BLaER1 treated with 17β-estradiol and CSF1 and Interleukin-3, amounts not matched to agents 10 nM and 100 nM (cell line): ENCODE results near the gene SF3B3.

Experiments used
- H3K27ac ChIP-seq, 11 experiments: shearing (Covaris generic); formaldehyde crosslinking; 2 replicates each; pipeline ENCODE4 v1.8.1; 2022
- H3K27me3 ChIP-seq, 11 experiments: shearing (Covaris generic); formaldehyde crosslinking; 2 replicates each; pipeline ENCODE4 v1.8.1; 2022
- H3K36me3 ChIP-seq, 11 experiments: shearing (Covaris generic); formaldehyde crosslinking; 2 replicates each; pipeline ENCODE4 v1.8.1; 2022
- H3K4me1 ChIP-seq, 10 experiments: shearing (Covaris generic); formaldehyde crosslinking; 2 replicates each; pipeline ENCODE4 v1.8.1; 2022
- H3K4me2 ChIP-seq, 11 experiments: shearing (Covaris generic); formaldehyde crosslinking; 2 replicates each; pipeline ENCODE4 v1.8.1; 2022
- H3K4me3 ChIP-seq, 10 experiments: shearing (Covaris generic); formaldehyde crosslinking; 2 replicates each; pipeline ENCODE4 v1.8.1; 2022
- H3K9ac ChIP-seq, 11 experiments: shearing (Covaris generic); formaldehyde crosslinking; 2 replicates each; pipeline ENCODE4 v1.8.1; 2022
- H3K9me3 ChIP-seq, 11 experiments: shearing (Covaris generic); formaldehyde crosslinking; replicated peaks in 1 of 11; 2 replicates each; pipeline ENCODE4 v1.8.1; 2022
- H4K20me1 ChIP-seq, 11 experiments: shearing (Covaris generic); formaldehyde crosslinking; 2 replicates each; pipeline ENCODE4 v1.8.1; 2022
- Cebpa-rat ChIP-seq, 11 experiments: shearing (Covaris generic); IDR thresholded peaks; 2 replicates each; pipeline ENCODE4 v1.8.1; 2022

SF3B3 gene

DNA sequence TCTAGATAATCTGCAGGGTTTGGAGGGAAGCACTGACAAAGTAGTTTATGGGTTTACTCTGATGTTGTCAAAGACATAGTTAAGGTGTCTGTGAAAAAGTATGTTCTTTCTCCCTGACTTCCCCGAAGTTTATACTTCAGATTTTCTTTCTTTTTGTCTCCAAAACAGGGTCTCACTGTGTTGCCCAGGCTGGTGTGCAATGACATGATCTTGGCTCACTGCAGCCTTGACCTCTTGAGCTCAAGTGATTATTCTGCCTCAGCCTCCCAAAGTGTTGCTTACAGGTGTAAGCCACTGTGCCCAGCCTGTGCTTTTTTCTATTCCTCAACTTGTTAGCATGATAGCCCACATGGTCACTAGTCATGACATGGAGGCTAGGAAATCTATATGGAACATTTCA, 20.9 kb downstream of the SF3B3 start:
- Histone ChIP-seq H3K36me3 (peaks cover 99 to 100% (median 100%) of the 10 kb centered on the region in 11 experiments), H3K4me3 (no peak overlapping the region), H3K4me2 (no peak overlapping the region), H3K9ac (no peak overlapping the region), H3K27me3 (no peaks in the 10 kb centered on the region), H4K20me1 (peaks cover 92 to 100% (median 100%) of the 10 kb centered on the region in 11 experiments; a peak in 21 of 22 replicates), H3K4me1 (no peaks in the 10 kb centered on the region), H3K27ac (no peak overlapping the region), H3K9me3 (no peaks in the 10 kb centered on the region)
- no peak for TF ChIP-seq Cebpa-rat (IDR thresholded peaks at IDR 0.05)

DNA sequence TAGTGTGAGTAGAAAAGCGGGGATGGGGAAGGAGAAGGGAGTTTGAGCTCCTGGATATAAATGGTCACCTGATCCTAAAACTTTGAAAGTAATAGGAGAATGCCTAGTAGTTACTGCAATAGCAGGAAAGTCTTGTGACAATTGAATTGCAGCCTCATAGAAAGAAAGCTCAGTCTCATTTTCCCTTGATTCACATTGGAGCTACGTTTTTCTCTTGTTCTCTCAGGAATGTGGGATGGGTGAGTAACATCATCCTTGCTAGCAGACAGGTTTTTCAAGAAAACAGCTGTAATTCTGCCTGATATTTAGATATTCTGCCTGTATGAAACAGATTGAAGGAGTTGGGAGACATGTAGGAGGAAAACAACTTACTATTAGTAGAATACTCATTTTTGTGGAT, 25.3 kb downstream of the SF3B3 start:
- Histone ChIP-seq H3K4me1 (no peaks in the 10 kb centered on the region), H3K27ac (no peak overlapping the region), H3K27me3 (no peaks in the 10 kb centered on the region), H4K20me1 (peaks cover 92 to 100% (median 100%) of the 10 kb centered on the region in 11 experiments), H3K9me3 (no peaks in the 10 kb centered on the region), H3K36me3 (peaks cover 100% of the 10 kb centered on the region in 11 experiments), H3K4me2 (no peak overlapping the region), H3K4me3 (no peak overlapping the region), H3K9ac (no peak overlapping the region)
- TF ChIP-seq Cebpa-rat (IDR thresholded peaks at IDR 0.05) = no peak

DNA sequence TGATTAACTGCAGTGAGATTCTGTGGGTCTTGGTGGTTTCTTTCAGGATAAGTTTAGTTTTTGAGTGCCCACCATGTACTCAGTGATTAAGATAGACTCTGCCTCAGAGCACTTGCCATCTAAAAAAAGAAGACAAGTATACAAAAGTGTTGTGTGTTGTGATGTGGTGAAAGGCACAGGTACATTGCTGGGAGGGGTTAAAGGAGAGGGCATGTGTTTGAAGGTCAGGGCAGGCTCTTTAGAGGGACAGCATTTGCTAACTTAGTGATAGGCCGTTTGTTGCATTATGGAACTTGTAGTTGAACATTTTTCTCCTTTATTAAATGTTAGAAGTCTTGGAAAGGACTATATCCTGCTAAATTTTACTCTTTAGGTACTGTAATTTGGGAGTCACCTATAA, 26.5 kb downstream of the SF3B3 start:
- H3K4me2 ChIP-seq = no peak overlapping the region
- H3K27ac ChIP-seq = no peak overlapping the region
- H3K9me3 ChIP-seq = no peaks in the 10 kb centered on the region
- H4K20me1 ChIP-seq = peaks cover 89 to 100% (median 100%) of the 10 kb centered on the region in 11 experiments
- no peaks in the 10 kb centered on the region for H3K27me3 ChIP-seq
- H3K4me3 ChIP-seq = no peak overlapping the region
- no peaks in the 10 kb centered on the region for H3K4me1 ChIP-seq
- no peak for TF ChIP-seq Cebpa-rat (IDR thresholded peaks at IDR 0.05)
- H3K36me3 ChIP-seq = peaks cover 100% of the 10 kb centered on the region in 11 experiments
- H3K9ac ChIP-seq = no peak overlapping the region

DNA sequence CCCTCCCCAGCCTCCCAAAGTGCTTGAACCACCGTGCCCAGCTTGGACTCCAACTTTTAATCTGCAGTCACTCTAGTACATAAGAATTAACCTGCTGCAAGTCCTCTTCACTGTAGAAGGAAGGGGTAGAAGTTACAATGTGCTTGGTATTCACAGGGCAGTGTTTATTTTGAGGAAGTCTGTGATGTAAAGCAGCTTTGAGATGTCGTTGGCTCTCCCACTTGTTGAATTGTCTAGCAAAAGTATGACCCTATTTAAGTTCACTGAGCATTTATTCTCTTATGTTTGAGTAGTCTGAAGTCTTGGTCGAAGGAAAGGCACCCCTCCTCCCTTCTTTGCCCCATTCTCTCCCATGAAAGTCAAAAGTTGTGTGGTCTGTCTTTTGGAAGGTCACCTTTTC, 28.2 kb downstream of the SF3B3 start:
- Histone ChIP-seq H3K36me3 (peaks cover 100% of the 10 kb centered on the region in 11 experiments), H3K9me3 (no peaks in the 10 kb centered on the region), H4K20me1 (peaks cover 80 to 100% (median 100%) of the 10 kb centered on the region in 11 experiments), H3K27ac (no peak overlapping the region), H3K4me2 (no peak overlapping the region), H3K4me3 (no peak overlapping the region), H3K9ac (no peak overlapping the region), H3K27me3 (no peaks in the 10 kb centered on the region), H3K4me1 (no peaks in the 10 kb centered on the region)
- no peak for TF ChIP-seq Cebpa-rat (IDR thresholded peaks at IDR 0.05)

DNA sequence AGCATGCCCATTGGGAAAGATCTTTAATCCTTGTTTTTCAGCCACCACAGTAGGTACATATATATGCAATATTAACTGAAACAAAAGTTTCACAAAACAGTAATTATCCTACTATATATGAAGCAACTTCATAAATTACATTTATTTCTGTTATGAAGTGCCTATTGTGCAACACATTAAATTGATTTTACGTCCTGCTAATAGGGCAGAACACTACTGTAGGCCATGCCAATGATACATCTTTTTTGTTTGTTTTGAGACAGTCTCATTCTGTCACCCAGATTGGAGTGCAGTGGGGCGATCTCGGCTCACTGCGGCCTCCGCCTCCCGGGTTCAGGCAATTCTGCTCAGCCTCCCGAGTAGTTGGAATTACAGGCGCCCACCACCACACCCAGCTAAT, 29.1 kb downstream of the SF3B3 start:
- Histone ChIP-seq H4K20me1 (peaks cover 79 to 100% (median 100%) of the 10 kb centered on the region in 11 experiments), H3K4me2 (no peak overlapping the region), H3K27ac (no peak overlapping the region), H3K9ac (no peak overlapping the region), H3K36me3 (peaks cover 100% of the 10 kb centered on the region in 11 experiments), H3K4me3 (no peak overlapping the region), H3K4me1 (no peaks in the 10 kb centered on the region), H3K27me3 (no peaks in the 10 kb centered on the region), H3K9me3 (no peaks in the 10 kb centered on the region)
- TF ChIP-seq Cebpa-rat (IDR thresholded peaks at IDR 0.05) = 0 out of 22 replicates have a peak, but pooled peaks of 2 of the 11 experiments have one; percentile 17 to 25

DNA sequence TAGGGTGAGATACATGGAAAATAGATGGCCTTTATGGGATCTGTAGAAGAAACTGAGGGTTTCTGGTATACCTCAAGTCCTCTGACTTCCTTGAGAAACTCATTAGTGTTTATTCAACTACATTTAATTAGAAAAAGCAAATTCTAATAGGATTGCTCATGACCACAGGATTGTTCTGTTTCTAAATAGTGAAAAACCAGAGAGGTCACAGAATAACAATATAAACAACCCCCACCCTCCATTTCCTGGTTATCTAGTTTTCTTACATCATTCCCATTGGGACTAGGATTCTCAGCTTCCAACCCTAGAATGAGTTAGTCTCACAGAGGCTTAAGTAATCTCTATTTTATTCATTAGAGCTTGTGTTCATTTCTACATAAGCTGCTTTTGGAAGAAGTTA, 30.0 kb downstream of the SF3B3 start:
- peaks cover 100% of the 10 kb centered on the region in 11 experiments for H3K36me3 ChIP-seq
- H3K4me2 ChIP-seq = no peak overlapping the region
- H3K4me1 ChIP-seq = no peaks in the 10 kb centered on the region
- no peaks in the 10 kb centered on the region for H3K9me3 ChIP-seq
- H3K4me3 ChIP-seq = no peak overlapping the region
- H3K9ac ChIP-seq = no peak overlapping the region
- no peak overlapping the region for H3K27ac ChIP-seq
- no peaks in the 10 kb centered on the region for H3K27me3 ChIP-seq
- H4K20me1 ChIP-seq = peaks cover 75 to 100% (median 100%) of the 10 kb centered on the region in 11 experiments
- TF ChIP-seq Cebpa-rat (IDR thresholded peaks at IDR 0.05) = no peak

DNA sequence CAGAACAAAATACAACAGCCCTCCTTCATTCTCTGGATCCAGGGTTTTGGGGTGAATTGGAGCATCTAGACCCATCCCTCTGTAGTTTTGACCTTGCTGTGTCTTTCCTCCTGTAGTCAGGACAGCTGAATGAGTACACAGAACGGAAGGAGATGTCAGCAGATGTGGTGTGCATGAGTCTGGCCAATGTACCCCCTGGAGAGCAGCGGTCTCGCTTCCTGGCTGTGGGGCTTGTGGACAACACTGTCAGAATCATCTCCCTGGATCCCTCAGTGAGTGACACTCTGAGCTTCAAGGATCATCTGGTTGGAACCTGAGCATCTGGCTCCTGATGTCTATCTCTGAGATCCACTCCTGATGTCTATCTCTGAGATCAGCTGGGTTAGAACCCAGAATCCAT, 32.4 kb downstream of the SF3B3 start:
- H3K4me2 ChIP-seq = no peak overlapping the region
- H3K4me1 ChIP-seq = peaks cover 0 to 3% (median 0%) of the 10 kb centered on the region in 10 experiments; a peak in 3 of 20 replicates
- no peak for TF ChIP-seq Cebpa-rat (IDR thresholded peaks at IDR 0.05)
- no peak overlapping the region for H3K27ac ChIP-seq
- H3K4me3 ChIP-seq = no peak overlapping the region
- no peaks in the 10 kb centered on the region for H3K27me3 ChIP-seq
- no peaks in the 10 kb centered on the region for H3K9me3 ChIP-seq
- H4K20me1 ChIP-seq = peaks cover 65 to 100% (median 100%) of the 10 kb centered on the region in 11 experiments
- peaks cover 100% of the 10 kb centered on the region in 11 experiments for H3K36me3 ChIP-seq
- no peak overlapping the region; a peak in 1 of 22 replicates for H3K9ac ChIP-seq

DNA sequence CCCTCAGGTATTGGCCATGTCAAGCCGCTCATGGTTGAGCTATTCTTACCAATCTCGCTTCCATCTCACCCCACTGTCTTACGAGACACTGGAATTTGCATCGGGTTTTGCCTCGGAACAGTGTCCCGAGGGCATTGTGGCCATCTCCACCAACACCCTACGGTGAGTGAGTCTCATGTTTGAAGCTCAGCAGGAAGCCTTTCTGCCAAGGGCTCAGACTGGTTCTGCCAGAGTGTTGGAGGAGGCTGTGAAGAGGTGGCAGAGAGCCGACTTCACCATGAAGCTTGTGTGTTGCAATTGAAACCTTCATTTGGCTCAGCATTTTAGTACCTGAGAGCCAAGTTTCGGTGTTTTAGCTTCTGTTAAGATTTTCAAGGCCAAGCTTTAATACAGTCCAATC, 38.0 kb downstream of the SF3B3 start:
- no peak overlapping the region for H3K27ac ChIP-seq
- no peaks in the 10 kb centered on the region for H3K9me3 ChIP-seq
- H3K4me1 ChIP-seq = peaks cover 0 to 8% (median 0%) of the 10 kb centered on the region in 10 experiments; a peak in 3 of 20 replicates
- no peak overlapping the region for H3K4me3 ChIP-seq
- H3K27me3 ChIP-seq = no peaks in the 10 kb centered on the region
- no peak overlapping the region for H3K9ac ChIP-seq
- no peak overlapping the region for H3K4me2 ChIP-seq
- peaks cover 100% of the 10 kb centered on the region in 11 experiments for H3K36me3 ChIP-seq
- TF ChIP-seq Cebpa-rat (IDR thresholded peaks at IDR 0.05) = no peak
- H4K20me1 ChIP-seq = peaks cover 40 to 100% (median 100%) of the 10 kb centered on the region in 11 experiments; a peak in 21 of 22 replicates

DNA sequence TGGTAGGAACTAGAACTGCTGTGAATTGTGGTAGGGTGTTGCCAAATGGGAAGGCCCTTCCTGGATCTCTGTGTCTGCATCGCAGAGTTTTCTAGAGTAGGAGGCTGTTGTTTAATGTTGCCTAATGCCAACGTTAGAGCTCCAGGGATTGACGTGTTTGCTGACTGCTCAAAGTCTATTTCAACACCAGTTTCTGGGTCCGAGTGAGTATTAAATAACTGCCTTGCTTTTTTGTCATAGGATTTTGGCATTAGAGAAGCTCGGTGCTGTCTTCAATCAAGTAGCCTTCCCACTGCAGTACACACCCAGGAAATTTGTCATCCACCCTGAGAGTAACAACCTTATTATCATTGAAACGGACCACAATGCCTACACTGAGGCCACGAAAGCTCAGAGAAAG, 40.0 kb downstream of the SF3B3 start:
- Histone ChIP-seq H3K9me3 (no peaks in the 10 kb centered on the region), H3K27me3 (no peaks in the 10 kb centered on the region), H4K20me1 (peaks cover 43 to 100% (median 100%) of the 10 kb centered on the region in 11 experiments), H3K27ac (no peak overlapping the region), H3K36me3 (peaks cover 100% of the 10 kb centered on the region in 11 experiments), H3K4me3 (no peak overlapping the region), H3K9ac (no peak overlapping the region), H3K4me1 (peaks cover 0 to 9% (median 0%) of the 10 kb centered on the region in 10 experiments; a peak in 3 of 20 replicates), H3K4me2 (no peak overlapping the region)
- no peak for TF ChIP-seq Cebpa-rat (IDR thresholded peaks at IDR 0.05)

DNA sequence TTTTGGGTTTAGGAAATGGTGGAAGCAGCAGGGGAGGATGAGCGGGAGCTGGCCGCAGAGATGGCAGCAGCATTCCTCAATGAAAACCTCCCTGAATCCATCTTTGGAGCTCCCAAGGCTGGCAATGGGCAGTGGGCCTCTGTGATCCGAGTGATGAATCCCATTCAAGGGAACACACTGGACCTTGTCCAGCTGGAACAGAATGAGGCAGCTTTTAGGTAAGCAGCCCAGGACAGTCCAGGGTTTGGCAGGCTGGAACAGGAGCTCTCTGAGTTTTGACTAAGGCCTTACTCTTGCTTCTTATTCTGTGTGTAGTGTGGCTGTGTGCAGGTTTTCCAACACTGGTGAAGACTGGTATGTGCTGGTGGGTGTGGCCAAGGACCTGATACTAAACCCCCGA, 41.4 kb downstream of the SF3B3 start:
- peaks cover 100% of the 10 kb centered on the region in 11 experiments for H3K36me3 ChIP-seq
- no peak overlapping the region for H3K4me3 ChIP-seq
- H3K9ac ChIP-seq = no peak overlapping the region
- H3K4me1 ChIP-seq = peaks cover 0 to 13% (median 0%) of the 10 kb centered on the region in 10 experiments; a peak in 3 of 20 replicates
- no peaks in the 10 kb centered on the region for H3K9me3 ChIP-seq
- no peak overlapping the region for H3K4me2 ChIP-seq
- H3K27ac ChIP-seq = no peak overlapping the region
- no peaks in the 10 kb centered on the region for H3K27me3 ChIP-seq
- no peak for TF ChIP-seq Cebpa-rat (IDR thresholded peaks at IDR 0.05)
- H4K20me1 ChIP-seq = peaks cover 47 to 100% (median 100%) of the 10 kb centered on the region in 11 experiments
